ENCODE data around the gene RNF141.

RNF141 gene

DNA sequence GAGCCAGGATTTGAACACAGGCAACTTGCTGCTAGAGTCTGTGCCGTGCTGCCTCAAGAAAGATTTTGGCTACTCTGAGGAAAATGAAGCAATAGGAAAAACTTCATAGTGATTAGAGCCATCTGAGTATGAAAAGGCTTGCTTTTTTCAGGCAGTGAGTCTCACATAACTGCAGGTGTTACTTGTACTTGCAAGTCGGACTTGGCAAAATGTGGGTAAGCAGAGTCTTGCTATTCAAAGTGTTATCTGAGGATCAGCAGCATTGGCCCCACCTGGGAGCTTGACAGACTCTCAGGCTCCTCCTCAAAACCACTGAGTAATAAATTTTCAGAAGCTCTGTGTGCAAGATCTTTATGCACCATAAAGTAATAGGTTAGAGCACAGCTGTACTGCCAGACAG lies 18.1 kb downstream of the RNF141 start:
- Mint-ChIP-seq H3K4me3 (no peak overlapping the region), H3K27me3 (ENCODE audit: low read depth) (no peaks in the 10 kb centered on the region), H3K4me1 (ENCODE audit: low read depth) (peaks cover 14% of the 10 kb centered on the region), H3K9me3 (no peaks in the 10 kb centered on the region), H3K36me3 (ENCODE audit: low read depth) (peaks cover 14% of the 10 kb centered on the region), H3K27ac (no peak overlapping the region)

GRCh38 chr11:10522276-10522675 lies 18.7 kb downstream of the RNF141 start:
- no peak overlapping the region for H3K27ac Mint-ChIP-seq
- no peaks in the 10 kb centered on the region for H3K9me3 Mint-ChIP-seq
- peaks cover 10% of the 10 kb centered on the region for H3K36me3 Mint-ChIP-seq (ENCODE audit: low read depth)
- no peaks in the 10 kb centered on the region for H3K27me3 Mint-ChIP-seq (ENCODE audit: low read depth)
- no peak overlapping the region for H3K4me3 Mint-ChIP-seq
- H3K4me1 Mint-ChIP-seq (ENCODE audit: low read depth): peaks cover 9% of the 10 kb centered on the region

GRCh38 chr11:10520562-10520961 lies 20.4 kb downstream of the RNF141 start:
- H3K9me3 Mint-ChIP-seq: no peaks in the 10 kb centered on the region
- H3K27me3 Mint-ChIP-seq (ENCODE audit: low read depth): no peaks in the 10 kb centered on the region
- H3K36me3 Mint-ChIP-seq (ENCODE audit: low read depth): peaks cover 8% of the 10 kb centered on the region
- H3K4me3 Mint-ChIP-seq: no peak overlapping the region
- H3K27ac Mint-ChIP-seq: no peak overlapping the region
- no peaks in the 10 kb centered on the region for H3K4me1 Mint-ChIP-seq (ENCODE audit: low read depth)

GRCh38 chr11:10519630-10520029 lies 21.4 kb downstream of the RNF141 start:
- Mint-ChIP-seq H3K4me1 (ENCODE audit: low read depth) (no peaks in the 10 kb centered on the region), H3K36me3 (ENCODE audit: low read depth) (peaks cover 8% of the 10 kb centered on the region), H3K27me3 (ENCODE audit: low read depth) (no peaks in the 10 kb centered on the region), H3K4me3 (no peak overlapping the region), H3K27ac (no peak overlapping the region), H3K9me3 (no peaks in the 10 kb centered on the region)

- Mint-ChIP-seq H3K4me3 (no peak overlapping the region), H3K27me3 (ENCODE audit: low read depth) (no peaks in the 10 kb centered on the region), H3K4me1 (ENCODE audit: low read depth) (no peaks in the 10 kb centered on the region), H3K36me3 (ENCODE audit: low read depth) (peaks cover 11% of the 10 kb centered on the region), H3K27ac (no peak overlapping the region), H3K9me3 (no peaks in the 10 kb centered on the region)
These were observed 22.1 kb downstream of the RNF141 start for GRCh38 chr11:10518891-10519290.

DNA sequence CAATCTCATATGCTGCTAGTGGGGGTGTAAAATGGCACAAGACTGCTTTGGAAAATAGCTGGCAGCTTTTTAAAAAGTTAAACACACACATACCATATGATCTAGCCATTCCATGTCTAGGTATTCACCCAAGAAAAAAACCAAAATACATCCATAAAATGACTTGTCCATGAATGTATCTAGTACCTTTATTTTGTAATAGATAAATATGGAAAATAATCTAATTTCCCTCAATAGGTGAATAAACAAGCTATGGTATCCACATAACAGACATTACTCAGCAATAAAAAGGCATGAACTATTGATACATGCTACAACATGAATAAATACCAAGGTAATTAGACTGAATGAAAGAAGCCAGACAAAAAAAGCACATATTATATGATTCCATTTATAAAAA lies 22.9 kb downstream of the RNF141 start:
- Mint-ChIP-seq H3K27ac (no peak overlapping the region), H3K4me3 (no peak overlapping the region), H3K27me3 (ENCODE audit: low read depth) (no peaks in the 10 kb centered on the region), H3K9me3 (no peaks in the 10 kb centered on the region), H3K4me1 (ENCODE audit: low read depth) (no peaks in the 10 kb centered on the region), H3K36me3 (ENCODE audit: low read depth) (peaks cover 9% of the 10 kb centered on the region)

DNA sequence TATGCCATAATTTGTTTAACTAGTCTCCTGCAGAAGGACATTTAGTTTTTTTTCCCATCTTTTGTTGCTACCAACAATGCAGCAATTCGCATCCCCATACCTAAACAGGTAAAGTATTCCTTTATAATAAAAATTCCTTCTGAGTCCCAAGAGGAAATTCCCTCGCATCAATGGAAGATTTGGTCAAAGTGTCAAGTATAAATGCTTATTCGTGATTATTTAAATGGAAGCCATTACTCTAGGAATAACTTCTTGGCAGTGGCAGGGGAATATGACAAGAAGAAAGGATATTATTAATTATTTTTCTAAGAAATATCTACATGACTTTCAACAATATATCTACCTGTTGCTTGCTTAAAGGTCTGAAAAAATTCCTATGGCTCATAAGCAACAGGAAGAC lies 25.6 kb downstream of the RNF141 start:
- Mint-ChIP-seq H3K27me3 (ENCODE audit: low read depth) (no peaks in the 10 kb centered on the region), H3K4me3 (no peak overlapping the region), H3K36me3 (ENCODE audit: low read depth) (peaks cover 11% of the 10 kb centered on the region), H3K9me3 (no peaks in the 10 kb centered on the region), H3K27ac (no peak overlapping the region), H3K4me1 (ENCODE audit: low read depth) (no peaks in the 10 kb centered on the region)

DNA sequence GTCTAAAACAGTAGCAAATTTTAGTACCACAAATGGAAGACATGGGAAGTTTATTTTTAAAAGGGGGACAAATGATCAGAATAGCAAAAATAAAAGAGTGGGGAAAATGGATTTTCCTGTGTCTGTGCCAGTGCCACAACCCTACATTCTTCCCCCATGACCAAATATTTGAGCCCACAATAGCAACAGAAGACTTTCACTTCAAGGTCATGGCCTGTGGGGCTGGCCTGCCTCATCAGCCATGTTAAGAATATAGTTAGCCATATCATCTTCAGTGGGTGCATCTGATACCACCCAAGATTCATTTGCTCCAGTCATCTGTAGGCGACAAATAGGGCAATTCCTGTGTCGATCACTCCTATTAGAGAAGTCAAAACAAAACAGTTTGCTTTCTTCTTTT lies 26.3 kb downstream of the RNF141 start:
- H3K9me3 Mint-ChIP-seq: no peaks in the 10 kb centered on the region
- no peak overlapping the region for H3K4me3 Mint-ChIP-seq
- H3K27me3 Mint-ChIP-seq (ENCODE audit: low read depth): no peaks in the 10 kb centered on the region
- H3K36me3 Mint-ChIP-seq (ENCODE audit: low read depth): peaks cover 11% of the 10 kb centered on the region
- H3K27ac Mint-ChIP-seq: no peak overlapping the region
- H3K4me1 Mint-ChIP-seq (ENCODE audit: low read depth): no peaks in the 10 kb centered on the region

DNA sequence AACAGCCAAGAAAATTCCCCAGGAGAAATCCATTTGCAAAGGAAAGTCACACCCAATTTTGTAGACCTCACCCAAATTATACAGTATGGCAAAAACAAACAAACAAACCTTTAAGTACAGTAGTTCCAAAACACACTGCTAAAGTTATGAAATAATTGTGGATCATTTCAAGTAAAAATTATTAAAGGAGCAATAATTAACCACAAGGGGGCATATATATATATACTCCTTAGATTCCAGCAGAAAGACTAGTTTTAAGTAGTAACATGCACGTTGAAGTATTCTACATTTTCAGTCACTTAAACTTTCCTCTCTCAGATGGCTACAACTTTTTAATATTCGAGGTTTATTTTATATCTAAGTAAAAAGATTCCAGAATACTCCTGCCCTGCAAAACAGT lies 26.8 kb downstream of the RNF141 start:
- Mint-ChIP-seq H3K4me1 (ENCODE audit: low read depth) (no peaks in the 10 kb centered on the region), H3K36me3 (ENCODE audit: low read depth) (peaks cover 11% of the 10 kb centered on the region), H3K4me3 (no peak overlapping the region), H3K9me3 (no peaks in the 10 kb centered on the region), H3K27me3 (ENCODE audit: low read depth) (no peaks in the 10 kb centered on the region), H3K27ac (no peak overlapping the region)

- peaks cover 12% of the 10 kb centered on the region for H3K36me3 Mint-ChIP-seq (ENCODE audit: low read depth)
- no peaks in the 10 kb centered on the region for H3K9me3 Mint-ChIP-seq
- no peaks in the 10 kb centered on the region for H3K4me1 Mint-ChIP-seq (ENCODE audit: low read depth)
- no peaks in the 10 kb centered on the region for H3K27me3 Mint-ChIP-seq (ENCODE audit: low read depth)
- H3K27ac Mint-ChIP-seq: no peak overlapping the region
- no peak overlapping the region for H3K4me3 Mint-ChIP-seq
These were observed 29.8 kb downstream of the RNF141 start for GRCh38 chr11:10511181-10511621.

DNA sequence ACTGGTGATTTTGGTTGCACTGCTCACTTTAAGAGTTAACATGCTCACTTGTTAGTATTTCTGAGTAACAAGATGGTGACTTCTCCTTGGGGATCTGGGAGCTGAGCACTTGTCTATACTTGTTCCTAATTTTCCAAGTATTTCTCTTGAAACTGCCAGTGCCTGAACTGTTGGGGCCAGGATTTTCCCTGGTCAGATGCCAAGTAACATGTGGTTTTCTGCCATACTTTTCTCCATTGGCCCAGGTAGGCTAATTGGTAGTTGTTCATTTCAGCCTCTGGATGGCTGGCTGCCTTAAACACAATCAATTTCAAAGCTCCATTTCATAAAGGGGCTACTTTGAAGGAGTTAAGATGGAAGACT lies 35.0 kb downstream of the RNF141 start:
- H3K27me3 Mint-ChIP-seq (ENCODE audit: low read depth): no peaks in the 10 kb centered on the region
- no peaks in the 10 kb centered on the region for H3K4me1 Mint-ChIP-seq (ENCODE audit: low read depth)
- peaks cover 27% of the 10 kb centered on the region for H3K36me3 Mint-ChIP-seq (ENCODE audit: low read depth)
- H3K9me3 Mint-ChIP-seq: no peaks in the 10 kb centered on the region
- no peak overlapping the region for H3K27ac Mint-ChIP-seq
- no peak overlapping the region for H3K4me3 Mint-ChIP-seq

DNA sequence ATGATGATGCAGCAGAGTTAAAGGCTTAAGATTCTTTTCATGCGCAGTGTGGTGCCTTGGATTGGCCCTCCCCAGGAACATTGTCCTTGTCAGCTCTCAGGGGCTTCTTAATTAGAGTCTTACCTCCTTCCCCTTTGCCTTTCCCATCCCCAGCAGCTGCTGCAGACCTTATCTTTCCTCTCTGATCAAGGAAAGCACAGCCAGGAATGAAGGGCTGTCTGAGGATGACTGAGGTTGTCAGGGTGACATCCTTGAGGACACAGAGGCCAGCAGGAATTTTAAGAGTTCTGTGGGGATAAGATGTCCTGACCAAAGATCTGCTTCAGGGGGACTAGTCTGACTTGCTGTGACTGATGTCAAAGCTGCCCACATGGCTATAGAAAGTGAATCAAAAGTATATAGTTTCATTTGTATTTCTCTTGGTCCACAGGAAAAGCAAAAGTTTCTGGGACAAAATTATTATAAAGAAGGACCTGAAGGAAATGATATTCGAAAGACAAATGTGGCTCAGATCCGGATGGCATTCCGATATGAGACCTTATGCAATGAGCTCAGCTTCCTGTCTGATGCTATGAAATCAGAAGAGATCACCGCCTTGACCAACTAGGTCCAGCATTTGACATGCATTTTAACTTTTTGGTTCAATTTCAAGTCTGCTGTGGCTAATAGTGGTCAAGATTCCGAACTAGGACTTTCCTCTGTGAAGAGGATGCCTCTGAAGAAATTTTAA lies 35.5 kb downstream of the RNF141 start:
- Mint-ChIP-seq H3K27me3 (ENCODE audit: low read depth) (no peaks in the 10 kb centered on the region), H3K4me1 (ENCODE audit: low read depth) (no peaks in the 10 kb centered on the region), H3K27ac (no peak overlapping the region), H3K36me3 (ENCODE audit: low read depth) (peaks cover 29% of the 10 kb centered on the region), H3K9me3 (no peaks in the 10 kb centered on the region), H3K4me3 (no peak overlapping the region)

GRCh38 chr11:10504490-10504889 lies 36.5 kb downstream of the RNF141 start:
- Mint-ChIP-seq H3K36me3 (ENCODE audit: low read depth) (peaks cover 32% of the 10 kb centered on the region), H3K9me3 (no peaks in the 10 kb centered on the region), H3K4me1 (ENCODE audit: low read depth) (no peaks in the 10 kb centered on the region), H3K27me3 (ENCODE audit: low read depth) (no peaks in the 10 kb centered on the region), H3K4me3 (no peak overlapping the region), H3K27ac (no peak overlapping the region)

DNA sequence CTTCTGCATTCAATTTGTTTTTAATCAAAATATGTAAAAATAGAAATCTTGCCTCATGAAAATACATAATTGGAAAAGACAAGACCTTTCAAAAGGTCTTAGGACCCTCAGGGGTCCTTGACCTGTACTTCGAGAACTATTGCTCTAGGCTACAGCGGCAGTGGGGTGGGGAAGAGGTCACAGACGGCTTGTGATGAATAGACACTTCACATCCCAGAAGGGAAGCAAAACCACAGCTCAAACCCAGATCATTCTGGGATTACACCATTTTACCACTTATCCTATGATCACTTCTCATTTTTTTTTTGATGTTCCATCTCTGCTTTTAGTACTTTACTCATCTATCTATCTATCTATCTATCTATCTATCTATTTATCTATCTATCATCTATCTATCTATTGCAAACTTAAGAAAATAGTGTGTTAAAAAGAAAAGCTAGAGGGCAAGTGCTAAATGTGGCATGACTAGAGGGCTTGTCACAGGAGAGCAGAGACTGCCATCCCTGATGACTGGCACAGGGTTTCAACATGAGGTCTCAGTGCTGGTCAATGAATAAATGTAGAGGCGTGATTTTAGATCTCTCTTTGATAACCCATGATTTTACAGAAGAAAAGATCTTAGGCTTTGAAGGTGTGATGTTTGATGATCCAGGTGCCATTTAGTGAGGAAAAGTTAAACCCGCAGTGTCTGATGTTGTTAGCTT lies 37.1 kb downstream of the RNF141 start:
- no peaks in the 10 kb centered on the region for H3K9me3 Mint-ChIP-seq
- H3K36me3 Mint-ChIP-seq (ENCODE audit: low read depth): peaks cover 32% of the 10 kb centered on the region
- no peaks in the 10 kb centered on the region for H3K27me3 Mint-ChIP-seq (ENCODE audit: low read depth)
- no peak overlapping the region for H3K27ac Mint-ChIP-seq
- H3K4me1 Mint-ChIP-seq (ENCODE audit: low read depth): no peaks in the 10 kb centered on the region
- H3K4me3 Mint-ChIP-seq: no peak overlapping the region

DNA sequence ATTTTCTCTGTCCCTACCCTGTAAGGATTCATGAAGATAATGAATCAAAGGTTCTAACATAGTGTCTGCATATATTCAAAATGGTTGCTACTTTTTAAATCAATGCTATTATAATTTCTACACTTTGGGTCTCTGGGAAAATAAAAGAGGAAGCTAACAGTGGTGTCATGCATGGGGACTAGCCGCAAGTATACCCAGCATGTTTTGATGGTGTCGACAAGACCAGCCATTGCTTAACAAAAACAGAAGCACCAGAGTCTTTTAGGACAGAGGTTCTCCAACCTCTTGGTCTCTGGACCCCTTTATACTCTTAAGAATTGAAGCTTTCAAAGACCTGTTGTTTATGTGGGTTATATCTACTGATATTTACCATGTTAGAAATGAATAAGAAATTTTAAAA lies 37.8 kb downstream of the RNF141 start:
- H3K4me1 Mint-ChIP-seq (ENCODE audit: low read depth): no peaks in the 10 kb centered on the region
- H3K9me3 Mint-ChIP-seq: no peaks in the 10 kb centered on the region
- no peak overlapping the region for H3K4me3 Mint-ChIP-seq
- H3K27me3 Mint-ChIP-seq (ENCODE audit: low read depth): no peaks in the 10 kb centered on the region
- peak overlapping the region; percentile 41 for H3K27ac Mint-ChIP-seq
- peaks cover 34% of the 10 kb centered on the region for H3K36me3 Mint-ChIP-seq (ENCODE audit: low read depth)
